Measurements from ENCODE around the gene PTPN4. TPM values are rescaled to one million over a fixed set of nuclear protein-coding genes. Genes with fewer than 3 reads are reported as not detected.

Gene PTPN4
- polyA plus RNA-seq, 3 donors = 5.5 to 6.7 (median 5.7) TPM

DNA sequence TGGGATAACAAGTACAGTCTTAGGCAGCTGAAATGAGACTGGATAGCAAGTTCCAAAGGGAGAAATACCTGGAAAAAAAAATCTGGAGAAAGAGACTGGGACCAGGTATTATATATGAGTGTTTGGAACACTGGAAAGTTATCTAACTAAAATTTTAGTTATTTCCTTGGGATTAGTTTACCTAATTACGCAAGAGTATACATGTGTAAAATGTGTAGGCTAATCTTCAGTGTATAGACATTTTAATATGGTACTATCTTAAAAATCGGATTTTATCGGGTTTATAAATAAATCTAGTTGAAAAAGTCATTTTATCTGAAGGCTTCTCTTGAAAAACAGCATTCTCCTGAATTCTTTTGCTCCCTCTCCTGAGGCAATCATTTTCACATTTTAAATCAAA, 257.1 kb downstream of the PTPN4 start:
- Histone ChIP-seq H3K79me2 (ENCODE audit: insufficient read depth, low read length) (no peaks in the 10 kb centered on the region), H3K4me1 (ENCODE audit: control insufficient read depth in 1 of 2, insufficient read depth in 2 of 2, low read length in 2 of 2) (peaks cover 11 to 15% of the 10 kb centered on the region in 2 donors), H3K27ac (ENCODE audit: low read depth in 1 of 2, low read length in 2 of 2) (no peak overlapping the region), H3K4me2 (replicated peaks; ENCODE audit: extremely low read depth, low read length, poor library complexity, severe bottlenecking) (no peak overlapping the region), H3K4me3 (replicated peaks in 1 of 3; ENCODE audit: low read depth in 2 of 3, low read length in 3 of 3) (no peak overlapping the region), H3K27me3 (ENCODE audit: control insufficient read depth in 2 of 2, insufficient read depth in 2 of 2, low read length in 2 of 2) (peaks cover 14 to 24% of the 10 kb centered on the region in 2 donors), H3K9ac (ENCODE audit: insufficient read depth, low read length, poor library complexity, severe bottlenecking) (no peak overlapping the region), H2AFZ (ENCODE audit: insufficient read depth, low read depth, low read length, poor library complexity, severe bottlenecking) (no peak overlapping the region), H3K36me3 (replicated peaks in 1 of 2; ENCODE audit: control insufficient read depth in 1 of 2, insufficient read depth in 2 of 2, low read length in 2 of 2) (no peaks in the 10 kb centered on the region), H4K20me1 (ENCODE audit: insufficient read depth, low read length) (no peaks in the 10 kb centered on the region), H3K9me3 (replicated peaks in 1 of 2; ENCODE audit: control insufficient read depth in 1 of 2, insufficient read depth in 1 of 2, low read length in 2 of 2) (no peaks in the 10 kb centered on the region)
- DNase-seq = no peak
- H3K27me3 Mint-ChIP-seq (ENCODE audit: low read depth in 3 of 3) = peaks cover 22 to 39% (median 29%) of the 10 kb centered on the region in 3 donors
- H3K4me1 Mint-ChIP-seq = peaks cover 10% of the 10 kb centered on the region
- peaks cover 0 to 2% (median 0%) of the 10 kb centered on the region in 7 donors for H3K9me3 Mint-ChIP-seq
- no peak overlapping the region for H3K27ac Mint-ChIP-seq
- intact Hi-C loops (cut with micrococcal nuclease) = no loop called here
- H3K4me3 Mint-ChIP-seq = no peak overlapping the region
- no CpG with 5 or more reads among the region's 3 CpGs for WGBS (ENCODE audit: insufficient coverage)
- TF ChIP-seq, protein P1, sequence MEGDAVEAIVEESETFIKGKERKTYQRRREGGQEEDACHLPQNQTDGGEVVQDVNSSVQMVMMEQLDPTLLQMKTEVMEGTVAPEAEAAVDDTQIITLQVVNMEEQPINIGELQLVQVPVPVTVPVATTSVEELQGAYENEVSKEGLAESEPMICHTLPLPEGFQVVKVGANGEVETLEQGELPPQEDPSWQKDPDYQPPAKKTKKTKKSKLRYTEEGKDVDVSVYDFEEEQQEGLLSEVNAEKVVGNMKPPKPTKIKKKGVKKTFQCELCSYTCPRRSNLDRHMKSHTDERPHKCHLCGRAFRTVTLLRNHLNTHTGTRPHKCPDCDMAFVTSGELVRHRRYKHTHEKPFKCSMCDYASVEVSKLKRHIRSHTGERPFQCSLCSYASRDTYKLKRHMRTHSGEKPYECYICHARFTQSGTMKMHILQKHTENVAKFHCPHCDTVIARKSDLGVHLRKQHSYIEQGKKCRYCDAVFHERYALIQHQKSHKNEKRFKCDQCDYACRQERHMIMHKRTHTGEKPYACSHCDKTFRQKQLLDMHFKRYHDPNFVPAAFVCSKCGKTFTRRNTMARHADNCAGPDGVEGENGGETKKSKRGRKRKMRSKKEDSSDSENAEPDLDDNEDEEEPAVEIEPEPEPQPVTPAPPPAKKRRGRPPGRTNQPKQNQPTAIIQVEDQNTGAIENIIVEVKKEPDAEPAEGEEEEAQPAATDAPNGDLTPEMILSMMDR (IDR thresholded peaks at IDR 0.05) = no peak
- H3K36me3 Mint-ChIP-seq = peaks cover 0 to 4% of the 10 kb centered on the region in 2 donors

GRCh38 chr2:120017201-120017600, 257.5 kb downstream of the PTPN4 start:
- H3K9me3 Mint-ChIP-seq = peaks cover 0 to 2% (median 0%) of the 10 kb centered on the region in 7 donors
- H3K27me3 Mint-ChIP-seq (ENCODE audit: low read depth in 3 of 3) = peaks cover 20 to 36% (median 25%) of the 10 kb centered on the region in 3 donors
- no peak for DNase-seq
- no CpG with 5 or more reads among the region's 2 CpGs for WGBS (ENCODE audit: insufficient coverage)
- Histone ChIP-seq H3K4me2 (replicated peaks; ENCODE audit: extremely low read depth, low read length, poor library complexity, severe bottlenecking) (no peak overlapping the region), H3K27me3 (ENCODE audit: control insufficient read depth in 2 of 2, insufficient read depth in 2 of 2, low read length in 2 of 2) (peaks cover 14 to 20% of the 10 kb centered on the region in 2 donors), H3K4me1 (ENCODE audit: control insufficient read depth in 1 of 2, insufficient read depth in 2 of 2, low read length in 2 of 2) (peaks cover 10 to 15% of the 10 kb centered on the region in 2 donors), H3K79me2 (ENCODE audit: insufficient read depth, low read length) (no peaks in the 10 kb centered on the region), H3K27ac (ENCODE audit: low read depth in 1 of 2, low read length in 2 of 2) (no peak overlapping the region), H3K9ac (ENCODE audit: insufficient read depth, low read length, poor library complexity, severe bottlenecking) (no peak overlapping the region), H2AFZ (ENCODE audit: insufficient read depth, low read depth, low read length, poor library complexity, severe bottlenecking) (no peak overlapping the region), H3K36me3 (replicated peaks in 1 of 2; ENCODE audit: control insufficient read depth in 1 of 2, insufficient read depth in 2 of 2, low read length in 2 of 2) (no peaks in the 10 kb centered on the region), H3K4me3 (replicated peaks in 1 of 3; ENCODE audit: low read depth in 2 of 3, low read length in 3 of 3) (no peak overlapping the region), H4K20me1 (ENCODE audit: insufficient read depth, low read length) (no peaks in the 10 kb centered on the region), H3K9me3 (replicated peaks in 1 of 2; ENCODE audit: control insufficient read depth in 1 of 2, insufficient read depth in 1 of 2, low read length in 2 of 2) (no peaks in the 10 kb centered on the region)
- TF ChIP-seq, protein P1 (IDR thresholded peaks at IDR 0.05) = no peak
- peaks cover 8% of the 10 kb centered on the region for H3K4me1 Mint-ChIP-seq
- no peak overlapping the region for H3K27ac Mint-ChIP-seq
- no peak overlapping the region for H3K4me3 Mint-ChIP-seq
- peaks cover 0 to 4% of the 10 kb centered on the region in 2 donors for H3K36me3 Mint-ChIP-seq
- intact Hi-C loops (cut with micrococcal nuclease) = no loop called here

Data from CD14-positive monocyte (primary cell).